Motor neuron (in vitro differentiated cells): ENCODE results near the gene LBHD1. TPM values are rescaled to one million over a fixed set of nuclear protein-coding genes. Genes with fewer than 3 reads are reported as not detected.

ENCODE experiments used
- ATAC-seq, 8 experiments: fragments of 200-7000 bp; cut with Tn5 transposase; replicated peaks in 6 of 8; 2 replicates each; pipeline ENCODE4 v1.8.0; 2021; ENCODE audit warnings: mild to moderate bottlenecking in 8 of 8, moderate library complexity in 8 of 8
- H3K27ac ChIP-seq, 2 donors: fragments of 250-450 bp; sonication (Bioruptor Pico); 2 replicates each; pipeline ENCODE4 v1.9.0; 2021; ENCODE audit warnings: antibody characterized with exemption in 2 of 2, mild to moderate bottlenecking in 2 of 2, moderate library complexity in 1 of 2
- H3K4me1 ChIP-seq, 2 donors: fragments of 250-450 bp; sonication (Bioruptor Pico); replicated peaks in 1 of 2; 2 replicates each; pipeline ENCODE4 v1.6.1; 2021; ENCODE audit warnings: antibody characterized with exemption in 2 of 2, mild to moderate bottlenecking in 2 of 2, moderate library complexity in 1 of 2
- H3K4me3 ChIP-seq, 5 donors: fragments of 250-450 bp; sonication (Bioruptor Pico); 2 replicates each; pipeline ENCODE4 v1.9.0; 2021; ENCODE audit warnings: antibody characterized with exemption in 5 of 5, mild to moderate bottlenecking in 5 of 5, moderate library complexity in 4 of 5
- WGBS, 10 experiments: fragments of 450-650 bp; shearing (Covaris generic); methylation state at CpG; one replicate each; pipeline ENCODE4 v1.0.0; 2022; 5-methylcytosine and 5-hydroxymethylcytosine counted together
- in situ Hi-C, 9 experiments: fragments of 400-800 bp; cut with MboI; loops; one replicate each; pipeline ENCODE4 v1.15.0; 2021; ENCODE audit warnings: low sequenced_read_pairs in 9 of 9, low pct_unique_long_range_greater_than_20kb in 2 of 9; ENCODE audit not compliant: unreplicated experiment in 9 of 9
- total RNA-seq, 8 experiments: library from RNA; unstranded; fragments of 300-600 nt; gene quantifications; 2 replicates each; pipeline versions ENCODE4 v1.2.3 to v1.2.4, GENCODE V29; 2022

Gene LBHD1
- total RNA-seq, 8 experiments from 2014 or later, result 2.8 to 32.4 (median 4.6) TPM

GRCh38 chr11:62648185-62648966, 23.7 kb downstream of the LBHD1 start:
- in situ Hi-C loops, result no loop called here
- Histone ChIP-seq H3K4me1 (peaks cover 13 to 21% of the 10 kb centered on the region in 2 donors), H3K27ac (no peak overlapping the region), H3K4me3 (no peak overlapping the region)
- 33 to 100% (median 90%) methylated on average over 1 to 5 of the region's 24 CpGs; no CpG with 5 or more reads in 6 of the 10 experiments for WGBS, 10 experiments
- ATAC-seq, result no peak

DNA sequence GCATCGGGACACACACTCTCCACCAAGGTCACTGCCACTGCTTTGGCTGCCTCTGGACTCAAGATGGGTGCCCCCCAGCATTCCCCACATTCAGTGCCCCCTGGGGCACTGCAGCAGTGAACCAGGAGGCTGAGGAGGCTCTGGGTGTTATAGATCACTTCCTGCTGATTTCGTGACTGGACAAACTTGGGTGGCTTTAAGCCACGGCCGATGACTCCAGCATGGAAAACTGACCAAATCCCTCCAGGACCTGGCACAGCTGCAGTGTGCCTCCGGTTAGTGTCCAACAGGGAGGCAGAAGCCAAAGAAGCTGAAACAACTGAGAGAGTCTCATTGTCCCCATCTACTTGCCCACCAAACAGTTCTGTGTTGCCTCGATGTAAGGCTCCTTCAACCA, 24.5 kb downstream of the LBHD1 start:
- ATAC-seq, result no peak
- Histone ChIP-seq H3K4me3 (no peak overlapping the region), H3K27ac (no peak overlapping the region), H3K4me1 (peaks cover 13 to 21% of the 10 kb centered on the region in 2 donors)
- in situ Hi-C loops, result no loop called here
- 8 to 100% (median 83%) methylated on average over 1 to 4 of the region's 6 CpGs; no CpG with 5 or more reads in 5 of the 10 experiments for WGBS, 10 experiments

GRCh38 chr11:62646825-62647608, 25.1 kb downstream of the LBHD1 start:
- peaks cover 11 to 16% of the 10 kb centered on the region in 2 donors for H3K4me1 ChIP-seq
- 21 to 83% (median 60%) methylated on average over 1 to 18 of the region's 32 CpGs; no CpG with 5 or more reads in 3 of the 10 experiments for WGBS, 10 experiments
- H3K4me3 ChIP-seq, result peak overlapping the region in 4 of 5 donors; percentile 2 to 96 (median 82)
- no peak overlapping the region for H3K27ac ChIP-seq
- ATAC-seq, result peak in 2 of 8 experiments; percentile 16 to 38
- in situ Hi-C loops, result no loop called here

DNA sequence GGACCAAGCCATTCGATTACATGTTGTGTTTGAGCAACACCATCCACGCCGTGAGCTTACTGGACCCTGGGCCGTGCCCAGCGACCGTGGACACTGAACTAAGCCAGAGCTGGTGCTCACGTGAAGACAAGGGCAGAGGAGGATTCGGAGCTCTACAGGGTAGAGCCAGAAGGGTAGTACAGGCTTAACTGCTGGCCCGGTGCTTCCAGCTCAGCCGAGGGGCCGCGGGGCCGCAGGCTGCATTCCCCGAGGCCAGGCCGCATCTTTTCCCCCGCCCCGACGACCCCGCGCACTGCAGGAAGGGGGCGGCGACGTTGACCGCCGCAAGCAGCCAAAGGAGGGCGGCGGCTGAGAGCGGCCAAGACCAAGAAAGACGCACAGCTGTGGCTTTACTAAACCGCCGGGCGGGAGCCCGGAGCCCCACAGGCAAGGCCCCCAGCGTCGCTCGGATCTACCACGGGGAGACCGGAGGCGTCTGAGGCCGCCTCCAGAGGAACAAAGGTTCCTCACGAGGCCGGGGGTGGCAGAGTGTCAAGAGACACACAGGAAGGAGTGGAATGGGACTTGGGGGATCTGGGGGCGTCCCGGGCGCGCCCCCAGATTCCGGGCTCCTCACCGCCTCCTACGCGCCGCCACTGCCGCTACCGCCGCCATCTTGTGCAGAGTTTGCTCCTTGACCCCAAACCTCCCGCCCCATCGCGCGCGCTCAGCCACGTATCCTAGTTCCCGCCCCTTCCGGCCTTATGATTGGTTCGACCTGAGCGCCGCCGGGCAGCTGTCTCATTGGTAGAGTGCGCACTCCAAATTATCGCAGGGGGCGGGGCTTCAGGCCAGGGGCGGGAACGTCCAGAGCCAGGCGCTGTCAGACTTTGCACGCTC, 25.9 kb downstream of the LBHD1 start, which contains the start of gene GANAB:
Gene GANAB (minus strand): TSS at position 668 of the 879 bp plus-strand sequence. CDS start 14 bp downstream, at position 654.
- in situ Hi-C loops, result no loop called here
- peak within 1 kb of the TSS; percentile 94 to 98 for H3K27ac ChIP-seq
- peak within 1 kb of the TSS; percentile 72 to 96 (median 92) for H3K4me3 ChIP-seq
- H3K4me1 ChIP-seq, result peaks cover 10 to 14% of the 10 kb centered on the region in 2 donors
- ATAC-seq, result peak; percentile 95 to 98 (median 96)
- WGBS, 10 experiments, result 0% methylated on average over 1 to 19 of the region's 73 CpGs; no CpG with 5 or more reads in 5 of the 10 experiments

- Histone ChIP-seq H3K4me1 (peaks cover 12 to 14% of the 10 kb centered on the region in 2 donors), H3K4me3 (peak overlapping the region; percentile 72 to 96 (median 92)), H3K27ac (peak overlapping the region; percentile 94 to 98)
- peak in 2 of 8 experiments; percentile 4 to 5 for ATAC-seq
- 0 to 30% (median 5%) methylated on average over 2 to 9 of the region's 11 CpGs; no CpG with 5 or more reads in 4 of the 10 experiments for WGBS, 10 experiments
- in situ Hi-C loops, result no loop called here
Measured at GRCh38 chr11:62645671-62645945, 26.5 kb downstream of the LBHD1 start.

DNA sequence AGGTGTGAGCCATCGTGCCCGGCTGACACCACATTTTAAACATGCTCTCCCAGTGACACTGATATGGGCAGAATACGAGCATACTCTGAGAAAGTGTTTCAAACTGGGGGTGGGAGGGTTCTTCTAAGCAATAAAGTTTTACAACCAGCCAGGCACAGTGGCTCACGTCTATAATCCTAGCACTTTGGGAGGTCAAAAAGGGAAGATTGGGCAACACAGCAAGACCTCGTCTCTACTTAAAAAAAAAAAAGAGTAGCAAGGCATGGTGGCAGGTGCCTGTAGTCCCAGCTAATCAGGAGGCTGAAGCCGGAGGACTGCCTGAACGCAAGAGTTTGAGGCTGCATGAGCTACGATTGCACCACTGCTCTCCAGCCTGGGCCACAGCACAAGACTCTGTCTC, 27.8 kb downstream of the LBHD1 start:
- Histone ChIP-seq H3K4me3 (no peak overlapping the region), H3K4me1 (peaks cover 12 to 14% of the 10 kb centered on the region in 2 donors), H3K27ac (no peak overlapping the region)
- 69 to 100% (median 96%) methylated on average over 1 to 7 of the region's 8 CpGs; no CpG with 5 or more reads in 2 of the 10 experiments for WGBS, 10 experiments
- ATAC-seq, result no peak
- in situ Hi-C loops, result no loop called here

- Histone ChIP-seq H3K27ac (no peak overlapping the region), H3K4me1 (no peaks in the 10 kb centered on the region), H3K4me3 (no peak overlapping the region)
- 67 to 100% (median 90%) methylated on average over 1 to 6 of the region's 6 CpGs; no CpG with 5 or more reads in 6 of the 10 experiments for WGBS, 10 experiments
- ATAC-seq, result no peak
- in situ Hi-C loops, result no loop called here
Measured at GRCh38 chr11:62632492-62632891, 39.6 kb downstream of the LBHD1 start.

- H3K4me1 ChIP-seq, result peaks cover under 1% of the 10 kb centered on the region in 2 donors
- H3K27ac ChIP-seq, result no peak overlapping the region
- no peak overlapping the region for H3K4me3 ChIP-seq
- in situ Hi-C loops, result no loop called here
- peak in 1 of 8 experiments; percentile 45 for ATAC-seq
- WGBS, 10 experiments, result 58 to 100% (median 98%) methylated on average over 1 to 3 of the region's 3 CpGs; no CpG with 5 or more reads in 2 of the 10 experiments
Measured at GRCh38 chr11:62627713-62628112, 44.4 kb downstream of the LBHD1 start.

DNA sequence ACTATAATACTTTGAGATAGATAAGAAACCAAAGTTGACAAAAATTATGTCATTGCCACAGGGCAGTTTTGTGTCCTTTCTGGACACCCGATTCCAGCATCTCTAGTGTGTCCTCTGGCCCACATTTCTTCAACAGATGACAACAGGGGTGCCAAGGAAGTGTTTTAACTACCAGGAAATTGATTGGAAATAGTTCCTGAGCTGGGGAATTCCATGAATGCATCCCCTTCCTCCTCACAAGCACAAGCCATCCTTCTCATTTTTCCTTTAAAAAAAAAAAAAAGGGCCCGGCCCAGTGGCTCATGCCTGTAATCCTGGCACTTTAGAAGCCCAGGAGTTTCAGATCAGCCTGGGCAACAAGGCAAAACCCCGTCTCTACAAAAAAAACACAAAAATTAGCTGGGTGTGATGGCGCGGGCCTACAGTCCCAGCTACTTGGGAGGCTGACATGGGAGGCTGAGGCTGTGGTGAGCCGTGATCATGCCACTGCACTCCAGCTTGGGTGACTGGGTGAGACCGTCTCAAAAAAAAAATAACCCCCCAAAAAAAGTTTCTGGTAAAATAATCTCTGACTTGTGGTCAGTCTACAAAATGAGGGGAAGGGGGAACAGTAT, 49.5 kb downstream of the LBHD1 start:
- Histone ChIP-seq H3K4me3 (peak overlapping the region; percentile 15 to 88 (median 59)), H3K4me1 (peaks cover 12 to 14% of the 10 kb centered on the region in 2 donors), H3K27ac (peak overlapping the region; percentile 78 to 92)
- WGBS, 10 experiments, result 58 to 94% (median 90%) methylated on average over 2 to 5 of the region's 7 CpGs; no CpG with 5 or more reads in 4 of the 10 experiments
- ATAC-seq, result no peak
- in situ Hi-C loops, result no loop called here

DNA sequence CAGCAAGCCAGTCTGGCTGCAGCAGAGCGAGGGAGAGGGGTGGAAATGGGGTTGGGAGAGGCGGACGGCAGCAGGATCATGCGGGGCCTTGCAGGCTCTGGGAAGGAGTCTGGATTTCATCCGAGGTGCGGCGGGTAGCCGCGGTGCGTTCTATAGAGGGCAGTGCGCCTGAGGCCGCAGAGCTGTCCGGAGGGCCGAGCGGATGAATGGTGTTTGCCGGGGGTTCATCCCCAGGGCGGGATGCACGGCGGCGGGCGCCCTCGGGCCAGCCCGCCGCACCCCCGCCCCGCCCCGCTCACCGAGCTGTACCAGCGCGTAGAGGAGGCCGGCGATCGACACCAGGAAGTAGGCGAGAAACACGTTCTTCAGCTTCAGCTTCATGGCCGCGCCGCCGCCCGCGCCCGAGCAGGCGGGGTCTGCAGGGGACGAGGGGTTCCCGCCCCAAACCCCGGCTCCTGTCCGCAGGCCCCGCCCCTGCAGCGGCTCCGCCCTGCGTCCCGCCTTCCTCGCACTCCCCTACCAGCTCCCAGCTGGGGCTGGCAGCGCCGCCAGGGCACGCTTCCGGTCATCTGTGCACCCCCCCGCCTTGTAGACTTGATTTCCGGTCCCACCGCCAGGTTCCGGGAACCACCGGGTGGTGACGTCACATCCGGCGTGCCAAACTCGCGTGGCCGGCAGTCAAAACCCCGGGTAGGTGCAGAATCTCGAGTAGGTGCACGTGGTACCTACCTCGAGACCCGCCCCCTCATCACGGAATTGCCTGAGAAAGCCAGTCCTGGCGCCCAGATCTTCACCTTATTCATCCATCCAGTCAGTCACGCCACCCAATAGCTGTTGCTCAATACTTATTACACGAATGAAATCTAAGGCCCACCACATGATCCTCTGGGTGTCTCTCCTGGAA, 50.2 kb downstream of the LBHD1 start, which contains the start of gene B3GAT3:
Gene B3GAT3 (minus strand): TSS at position 420 of the 904 bp plus-strand sequence. CDS start 39 bp downstream, at position 381.
- Histone ChIP-seq H3K4me3 (peak within 1 kb of the TSS; percentile 53 to 88 (median 59)), H3K4me1 (peaks cover 12 to 14% of the 10 kb centered on the region in 2 donors), H3K27ac (peak within 1 kb of the TSS; percentile 78 to 92)
- peak; percentile 90 to 97 (median 96) for ATAC-seq
- in situ Hi-C loops, result no loop called here
- WGBS, 10 experiments, result 0 to 54% (median 10%) methylated on average over 1 to 7 of the region's 77 CpGs; no CpG with 5 or more reads in 2 of the 10 experiments

DNA sequence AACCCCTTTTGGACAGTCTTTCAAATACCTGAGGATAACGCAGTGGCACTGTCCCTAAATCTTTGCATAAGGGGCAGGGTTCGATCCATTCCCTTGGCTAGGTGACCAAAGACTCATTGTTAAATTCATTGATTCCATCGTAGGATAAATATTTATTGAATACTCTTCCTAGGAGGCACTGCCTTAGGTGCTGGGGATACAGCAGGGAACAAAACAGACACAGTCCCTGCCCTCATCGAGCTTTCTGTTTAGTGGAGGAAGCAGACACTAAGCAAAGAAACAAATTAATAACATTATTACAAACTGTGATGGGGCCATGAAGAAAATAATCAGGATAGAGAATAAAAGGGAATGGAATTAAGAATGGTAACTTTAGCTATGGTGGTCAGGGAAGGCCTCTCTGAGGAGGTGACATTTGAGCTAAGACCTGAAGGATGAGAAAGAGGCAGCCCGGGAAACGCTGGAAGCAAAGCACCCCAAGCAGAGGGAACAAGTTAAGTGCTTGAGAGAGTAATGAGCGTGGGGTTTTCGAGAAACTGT, 51.0 kb downstream of the LBHD1 start:
- Histone ChIP-seq H3K4me1 (peaks cover 12 to 14% of the 10 kb centered on the region in 2 donors), H3K4me3 (peak overlapping the region; percentile 53 to 88 (median 59)), H3K27ac (peak overlapping the region; percentile 78 to 85)
- no peak for ATAC-seq
- in situ Hi-C loops, result no loop called here
- 10 to 83% (median 30%) methylated on average over 3 to 7 of the region's 8 CpGs; no CpG with 5 or more reads in 1 of the 10 experiments for WGBS, 10 experiments
